SJCRH30 (cell line): Measurements from ENCODE around the gene WDR19. TPM values are rescaled to one million over a fixed set of nuclear protein-coding genes. Genes with fewer than 3 reads are reported as not detected.
"Not testable (repeated sequence)": the region's sequence is repeated elsewhere in the genome, so short reads cannot be mapped to it uniquely, and the experiment has no call there.

Experiments used
- DNase-seq, 2 experiments: peaks; one replicate each; pipeline ENCODE4 v3.0.0-alpha.2; 2015 to 2020
- H3K27ac ChIP-seq: fragments of 250-450 bp; sonication (Bioruptor Pico); 2 replicates; pipeline ENCODE4 v1.5.1; 2020; ENCODE audit warnings: mild to moderate bottlenecking, moderate library complexity
- H3K27me3 ChIP-seq: fragments of 250-450 bp; sonication (Bioruptor Pico); 2 replicates; pipeline ENCODE4 v1.5.1; 2020; ENCODE audit warnings: mild to moderate bottlenecking, moderate library complexity
- H3K36me3 ChIP-seq: fragments of 250-450 bp; sonication (Bioruptor Pico); 2 replicates; pipeline ENCODE4 v1.5.1; 2020; ENCODE audit warnings: mild to moderate bottlenecking, moderate library complexity
- H3K4me1 ChIP-seq: fragments of 250-450 bp; sonication (Bioruptor Pico); 2 replicates; pipeline ENCODE4 v1.5.1; 2020; ENCODE audit warnings: mild to moderate bottlenecking, moderate library complexity
- H3K4me3 ChIP-seq: fragments of 250-450 bp; sonication (Bioruptor Pico); 2 replicates; pipeline ENCODE4 v1.5.1; 2020; ENCODE audit warnings: mild to moderate bottlenecking, moderate library complexity
- H3K9me3 ChIP-seq: fragments of 250-450 bp; sonication (Bioruptor Pico); replicated peaks from 2 replicates; pipeline ENCODE4 v1.5.1; 2020; ENCODE audit warnings: mild to moderate bottlenecking, moderate library complexity
- total RNA-seq: library from RNA; depleted of rRNA; stranded (reverse); fragments of >200 nt; shearing (Covaris generic); gene quantifications from 2 replicates; pipeline ENCODE4 v1.2.3, GENCODE V29; 2014

The WDR19 gene
- total RNA-seq, 1 experiment from 2014 or later: 21.1 TPM

- peak in 1 of 2 experiments; percentile 19 for DNase-seq
- Histone ChIP-seq H3K27me3 (no peaks in the 10 kb centered on the region), H3K4me1 (peaks cover 26% of the 10 kb centered on the region), H3K4me3 (no peak overlapping the region), H3K36me3 (peaks cover 3% of the 10 kb centered on the region; the same call in 1 of the 2 replicates), H3K9me3 (no peaks in the 10 kb centered on the region), H3K27ac (peak overlapping the region; percentile 48)
Measured at GRCh38 chr4:39256436-39256835, 74.1 kb downstream of the WDR19 start.

GRCh38 chr4:39259571-39260330 is 77.4 kb downstream of the WDR19 start:
- no peak for DNase-seq
- H3K36me3 ChIP-seq: peaks cover 1% of the 10 kb centered on the region; the same call in 1 of the 2 replicates
- no peak overlapping the region for H3K27ac ChIP-seq
- no peaks in the 10 kb centered on the region for H3K9me3 ChIP-seq
- no peaks in the 10 kb centered on the region for H3K27me3 ChIP-seq
- H3K4me1 ChIP-seq: peaks cover 23% of the 10 kb centered on the region
- H3K4me3 ChIP-seq: no peak overlapping the region

- Histone ChIP-seq H3K27me3 (no peaks in the 10 kb centered on the region), H3K27ac (no peak overlapping the region), H3K36me3 (no peaks in the 10 kb centered on the region), H3K4me3 (no peak overlapping the region), H3K4me1 (peaks cover 8% of the 10 kb centered on the region; the same call in 1 of the 2 replicates), H3K9me3 (no peaks in the 10 kb centered on the region)
- DNase-seq: peak in 1 of 2 experiments; percentile 11
Measured at GRCh38 chr4:39263895-39264294, 81.6 kb downstream of the WDR19 start.

GRCh38 chr4:39274503-39274902 is 92.2 kb downstream of the WDR19 start:
- no peaks in the 10 kb centered on the region for H3K27me3 ChIP-seq
- no peak for DNase-seq
- H3K4me3 ChIP-seq: no peak overlapping the region
- no peaks in the 10 kb centered on the region for H3K4me1 ChIP-seq
- no peak overlapping the region for H3K27ac ChIP-seq
- no peaks in the 10 kb centered on the region for H3K9me3 ChIP-seq
- no peaks in the 10 kb centered on the region for H3K36me3 ChIP-seq

DNA sequence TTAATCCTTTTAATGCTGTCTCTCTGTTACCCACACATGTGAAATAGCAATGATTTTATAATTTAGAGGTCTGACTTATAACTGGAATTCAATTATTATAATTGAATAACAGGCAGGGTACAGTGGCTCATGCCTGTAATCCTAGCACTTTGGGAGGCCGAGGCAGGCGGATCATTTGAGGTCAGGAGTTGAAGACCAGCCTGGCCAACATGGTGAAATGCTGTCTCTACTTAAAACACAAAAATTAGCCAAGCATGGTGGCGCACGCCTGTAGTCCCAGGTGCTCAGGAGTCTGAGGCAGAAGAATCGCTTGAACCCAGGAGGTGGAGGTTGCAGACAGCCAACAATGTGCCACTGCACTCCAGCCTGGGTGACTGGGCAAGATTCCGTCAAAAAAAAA is 95.3 kb downstream of the WDR19 start:
- H3K4me1 ChIP-seq, DNase-seq, H3K4me3 ChIP-seq, H3K36me3 ChIP-seq, H3K27me3 ChIP-seq, H3K27ac ChIP-seq, H3K9me3 ChIP-seq: not testable (repeated sequence)

- H3K27ac ChIP-seq: no peak overlapping the region
- no peaks in the 10 kb centered on the region for H3K4me1 ChIP-seq
- H3K36me3 ChIP-seq: peaks cover 8% of the 10 kb centered on the region
- no peak overlapping the region for H3K4me3 ChIP-seq
- no peaks in the 10 kb centered on the region for H3K9me3 ChIP-seq
- H3K27me3 ChIP-seq: no peaks in the 10 kb centered on the region
- no peak for DNase-seq
Measured at GRCh38 chr4:39278476-39278875, 96.1 kb downstream of the WDR19 start.

DNA sequence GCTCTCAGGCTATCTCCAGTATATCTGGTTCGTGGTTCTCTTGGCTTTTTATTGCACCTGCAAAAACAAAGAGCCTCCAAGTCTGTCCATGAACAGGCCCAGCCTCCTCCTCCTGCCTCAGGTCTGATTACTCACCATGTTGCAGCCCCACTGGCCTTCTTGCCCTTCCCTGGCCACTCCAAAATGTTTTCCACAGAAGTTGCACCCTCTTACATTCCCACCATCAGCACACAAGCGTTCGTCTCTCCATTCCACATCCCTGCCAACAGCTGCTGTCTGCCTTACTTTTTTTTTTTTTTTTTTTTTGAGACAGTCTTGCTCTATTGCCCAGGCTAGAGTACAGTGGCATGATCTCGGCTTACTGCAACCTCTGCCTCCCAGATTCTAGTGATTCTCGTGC is 97.1 kb downstream of the WDR19 start:
- no peak overlapping the region for H3K4me3 ChIP-seq
- no peaks in the 10 kb centered on the region for H3K9me3 ChIP-seq
- H3K4me1 ChIP-seq: no peaks in the 10 kb centered on the region
- H3K27me3 ChIP-seq: no peaks in the 10 kb centered on the region
- DNase-seq: peak; percentile 17 to 20
- H3K36me3 ChIP-seq: peaks cover 13% of the 10 kb centered on the region
- no peak overlapping the region for H3K27ac ChIP-seq

DNA sequence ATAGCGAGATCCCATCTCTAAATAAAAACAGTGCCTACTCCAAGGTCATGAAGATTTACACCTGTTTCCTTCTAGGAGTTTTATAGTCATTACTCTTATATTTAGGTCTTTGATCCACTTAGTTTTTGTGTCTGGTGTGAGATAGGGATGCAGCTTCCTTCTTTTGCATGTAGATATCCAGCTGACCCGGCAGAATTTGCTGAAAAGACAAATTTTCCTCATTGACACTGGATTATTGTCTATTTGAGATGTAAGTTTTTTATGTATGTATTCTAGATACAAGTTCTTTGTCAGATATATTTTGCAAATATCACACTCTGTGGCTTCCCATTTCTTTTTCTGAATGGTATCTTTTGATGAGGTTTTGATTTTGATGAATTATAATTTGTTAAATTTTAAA is 98.4 kb downstream of the WDR19 start:
- Histone ChIP-seq H3K27ac (no peak overlapping the region), H3K4me3 (no peak overlapping the region), H3K9me3 (no peaks in the 10 kb centered on the region), H3K27me3 (no peaks in the 10 kb centered on the region), H3K36me3 (peaks cover 20% of the 10 kb centered on the region), H3K4me1 (no peaks in the 10 kb centered on the region)
- DNase-seq: no peak

- peaks cover 60% of the 10 kb centered on the region for H3K36me3 ChIP-seq
- H3K27ac ChIP-seq: no peak overlapping the region
- DNase-seq: no peak
- H3K9me3 ChIP-seq: no peaks in the 10 kb centered on the region
- H3K4me1 ChIP-seq: no peaks in the 10 kb centered on the region
- H3K27me3 ChIP-seq: no peaks in the 10 kb centered on the region
- no peak overlapping the region for H3K4me3 ChIP-seq
Measured at GRCh38 chr4:39285111-39285795, 102.9 kb downstream of the WDR19 start.

GRCh38 chr4:39285853-39286252 is 103.5 kb downstream of the WDR19 start:
- Histone ChIP-seq H3K9me3 (no peaks in the 10 kb centered on the region), H3K4me1 (no peaks in the 10 kb centered on the region), H3K36me3 (peaks cover 64% of the 10 kb centered on the region), H3K4me3 (no peak overlapping the region), H3K27me3 (no peaks in the 10 kb centered on the region), H3K27ac (no peak overlapping the region)
- DNase-seq: no peak

GRCh38 chr4:39286263-39286662 is 103.9 kb downstream of the WDR19 start:
- Histone ChIP-seq H3K36me3 (peaks cover 68% of the 10 kb centered on the region), H3K9me3 (no peaks in the 10 kb centered on the region), H3K4me1 (no peaks in the 10 kb centered on the region), H3K27me3 (no peaks in the 10 kb centered on the region), H3K4me3 (no peak overlapping the region), H3K27ac (no peak overlapping the region)
- no peak for DNase-seq

DNA sequence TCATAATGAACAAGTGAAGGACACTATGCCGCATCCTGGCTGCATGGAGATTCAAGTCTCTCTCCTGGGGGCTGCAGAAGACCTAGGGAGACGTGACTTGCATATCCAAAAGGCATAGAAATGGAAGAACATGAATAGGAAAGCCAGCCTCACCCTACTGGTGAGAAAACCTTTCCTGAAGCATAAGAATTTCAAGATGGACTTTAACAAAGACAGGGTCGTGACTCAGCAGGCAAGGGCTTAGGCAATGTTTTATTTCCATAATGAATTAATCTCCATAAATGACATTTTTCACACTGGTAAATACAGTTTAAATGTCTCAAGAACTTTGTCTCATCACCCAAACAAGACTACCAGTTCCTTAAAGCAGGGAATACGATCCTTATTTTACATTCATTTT is 104.9 kb downstream of the WDR19 start:
- DNase-seq: no peak
- H3K4me3 ChIP-seq: no peak overlapping the region
- H3K4me1 ChIP-seq: no peaks in the 10 kb centered on the region
- H3K27ac ChIP-seq: no peak overlapping the region
- H3K27me3 ChIP-seq: no peaks in the 10 kb centered on the region
- H3K36me3 ChIP-seq: peaks cover 72% of the 10 kb centered on the region
- no peaks in the 10 kb centered on the region for H3K9me3 ChIP-seq

- H3K27me3 ChIP-seq: no peaks in the 10 kb centered on the region
- no peak for DNase-seq
- H3K4me3 ChIP-seq: no peak overlapping the region
- H3K27ac ChIP-seq: no peak overlapping the region
- no peaks in the 10 kb centered on the region for H3K4me1 ChIP-seq
- H3K9me3 ChIP-seq: no peaks in the 10 kb centered on the region
- H3K36me3 ChIP-seq: peaks cover 79% of the 10 kb centered on the region
Measured at GRCh38 chr4:39291686-39292085, 109.4 kb downstream of the WDR19 start.

DNA sequence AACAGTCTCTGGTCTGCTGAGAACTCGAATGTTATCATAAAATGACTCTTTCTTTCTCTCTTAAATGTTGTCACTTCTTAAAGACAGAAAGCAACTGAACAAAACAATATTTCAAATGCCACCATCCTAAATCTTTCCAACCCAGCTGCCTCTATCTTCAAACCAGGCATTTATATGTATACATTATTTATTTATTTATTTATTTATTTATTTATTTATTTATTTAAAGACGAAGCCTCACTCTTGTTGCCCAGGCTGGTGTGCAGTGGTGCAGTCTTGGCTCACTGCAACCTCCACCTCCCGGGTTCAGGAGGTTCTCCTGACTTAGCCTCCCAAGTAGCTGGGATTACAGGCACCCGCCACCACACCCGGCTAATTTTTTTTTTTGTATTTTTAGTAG is 110.1 kb downstream of the WDR19 start:
- H3K9me3 ChIP-seq, H3K4me1 ChIP-seq, DNase-seq, H3K27ac ChIP-seq, H3K4me3 ChIP-seq, H3K27me3 ChIP-seq: not testable (repeated sequence)
- H3K36me3 ChIP-seq: peaks cover 73% of the 10 kb centered on the region

GRCh38 chr4:39295784-39296183 is 113.5 kb downstream of the WDR19 start:
- Histone ChIP-seq H3K27me3 (no peaks in the 10 kb centered on the region), H3K27ac (no peak overlapping the region), H3K9me3 (no peaks in the 10 kb centered on the region; the same call in 1 of the 2 replicates), H3K4me1 (no peaks in the 10 kb centered on the region), H3K4me3 (no peak overlapping the region), H3K36me3 (peaks cover 75% of the 10 kb centered on the region)
- DNase-seq: no peak
